ELR (cell line): Measurements from ENCODE around the gene ASIC2.

Experiments
- DNase-seq: peaks from one replicate; pipeline ENCODE4 v3.0.0-alpha.2; 2015; ENCODE audit warnings: low read depth

Gene ASIC2

DNA sequence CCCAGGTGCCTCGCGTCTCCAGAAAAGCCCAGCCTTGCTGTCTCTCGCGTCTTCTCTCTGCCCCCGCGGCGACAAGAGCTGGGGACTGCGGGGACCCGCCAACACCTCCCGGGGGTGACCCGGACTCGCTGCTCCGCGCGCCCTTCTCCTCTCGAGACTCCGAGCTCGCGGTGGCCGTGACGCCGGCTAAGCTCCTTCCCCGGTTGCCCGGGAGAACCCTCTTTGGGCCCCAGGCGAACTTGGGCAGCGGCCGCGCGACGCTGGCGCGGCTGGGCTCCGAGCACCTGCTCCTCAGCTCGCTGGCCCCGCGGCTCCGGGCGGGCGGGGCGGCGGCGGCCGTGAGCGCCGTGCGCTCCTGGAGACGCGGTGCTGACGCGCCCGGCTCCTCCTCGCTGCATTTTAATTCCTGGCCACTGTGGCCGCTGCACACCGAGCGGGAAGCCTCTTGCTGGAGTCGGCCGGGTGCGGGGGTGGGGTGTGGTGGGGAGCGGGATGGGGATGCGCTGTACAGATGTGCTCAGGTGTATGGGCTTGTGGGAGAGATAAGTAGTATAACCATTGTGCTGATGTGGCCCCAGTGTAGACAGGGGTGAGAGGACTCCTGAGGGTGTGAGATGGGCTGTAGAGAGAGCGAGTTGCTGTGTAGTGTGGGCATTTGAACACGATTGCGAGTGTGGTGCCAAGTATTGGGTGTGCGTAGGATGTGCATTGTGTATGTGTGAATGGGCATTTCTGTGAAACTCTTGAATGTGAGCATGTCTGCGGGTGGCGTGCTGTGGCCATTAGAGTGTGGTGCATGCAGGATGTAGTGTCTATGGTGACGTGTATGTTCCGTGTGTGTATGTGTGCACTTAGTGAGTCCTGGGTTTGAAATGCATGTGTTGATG, at the start of gene ASIC2:
TSS of gene ASIC2 (minus strand) at position 315 of the 887 bp plus-strand sequence.
- DNase-seq, result no peak

DNA sequence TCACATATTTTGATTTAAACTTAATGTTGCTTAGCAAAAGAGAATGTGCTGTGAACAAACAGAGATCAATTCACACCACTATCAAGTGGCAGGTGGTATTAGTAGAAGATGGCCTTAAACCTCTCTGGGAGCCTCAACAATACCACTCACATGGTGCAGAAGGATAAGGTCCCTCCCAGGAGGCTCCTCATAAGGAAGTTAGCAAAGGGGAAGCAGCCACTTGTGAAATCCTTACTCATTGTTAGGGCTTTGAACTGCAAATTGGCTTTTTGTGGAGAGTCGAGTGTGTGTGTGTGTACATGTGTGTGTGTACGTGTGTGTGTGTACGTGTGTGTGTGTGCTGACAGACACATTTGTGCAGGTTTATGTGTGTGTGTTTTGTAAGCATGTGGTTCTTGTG, 48.9 kb upstream of the ASIC2 start:
- DNase-seq, result no peak

DNA sequence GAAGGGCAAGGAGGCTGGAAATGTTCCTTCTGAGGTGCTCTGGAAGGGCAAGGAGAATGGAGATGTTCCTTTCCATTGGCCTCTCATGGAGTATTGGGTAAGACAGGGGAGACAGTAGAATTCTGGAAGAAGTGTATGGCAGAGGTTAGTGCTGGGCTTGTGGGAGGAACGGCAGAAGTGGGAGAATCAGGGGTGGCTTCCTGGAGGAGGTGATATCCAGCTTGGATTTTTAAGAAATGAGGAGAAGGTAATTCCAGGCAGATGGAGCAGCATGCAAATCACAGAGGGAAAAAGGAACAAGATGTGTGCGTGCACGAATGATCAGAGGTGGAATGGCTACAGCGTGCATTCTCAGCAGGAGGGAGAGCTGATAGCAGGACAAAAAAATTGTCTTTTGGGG, 45.1 kb upstream of the ASIC2 start:
- no peak for DNase-seq

DNA sequence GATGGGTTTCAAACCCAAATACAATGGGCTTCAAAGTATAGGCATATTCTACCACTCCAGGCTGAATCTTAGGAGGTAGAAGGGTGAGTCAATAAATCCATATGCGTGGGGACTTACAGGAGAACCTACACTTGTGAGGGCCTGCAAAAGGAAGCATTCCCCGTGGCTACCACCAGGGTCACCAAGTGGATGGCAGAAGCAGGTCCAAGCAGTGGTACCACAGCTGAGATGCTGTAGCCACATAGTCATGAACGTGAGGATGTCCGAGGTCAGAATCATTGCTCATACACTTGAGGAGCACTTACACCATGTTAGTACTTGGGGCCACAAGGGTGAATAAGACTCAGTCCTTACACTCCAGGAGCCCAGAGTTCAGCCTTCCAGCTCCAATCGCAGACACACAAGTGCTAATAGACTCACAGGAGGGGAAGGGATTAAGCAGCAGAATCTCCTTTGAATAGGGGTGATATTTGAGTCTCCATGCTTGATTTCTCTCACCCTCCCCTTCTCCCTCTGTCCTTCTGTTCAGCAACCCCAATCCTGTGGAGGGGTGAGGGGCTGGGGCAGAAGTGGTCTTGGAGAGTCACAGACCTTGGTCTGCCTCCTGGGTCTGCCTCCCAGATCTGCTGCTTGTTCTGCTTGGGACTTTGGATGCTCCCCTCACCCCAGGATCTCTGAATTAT, 42.5 kb upstream of the ASIC2 start:
- DNase-seq, result no peak

DNA sequence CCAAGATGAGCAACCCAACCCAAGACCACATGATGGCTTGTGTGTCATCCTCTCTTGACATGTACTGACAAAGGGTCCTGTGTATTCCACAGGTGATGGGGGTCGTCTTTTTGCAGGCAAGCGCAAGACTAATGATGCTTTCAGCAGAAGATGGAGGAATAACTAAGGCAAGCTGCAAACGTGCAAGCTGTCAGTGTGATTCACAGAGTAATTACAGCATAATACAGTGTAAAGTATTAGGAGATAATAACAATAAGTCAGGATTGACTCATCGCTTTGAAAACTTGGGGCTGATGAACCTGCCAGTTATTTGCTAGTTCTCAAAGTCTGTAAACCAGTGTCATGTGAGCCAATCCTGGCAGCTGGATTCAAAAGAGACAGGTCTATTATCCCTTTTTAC, 41.6 kb upstream of the ASIC2 start:
- no peak for DNase-seq

DNA sequence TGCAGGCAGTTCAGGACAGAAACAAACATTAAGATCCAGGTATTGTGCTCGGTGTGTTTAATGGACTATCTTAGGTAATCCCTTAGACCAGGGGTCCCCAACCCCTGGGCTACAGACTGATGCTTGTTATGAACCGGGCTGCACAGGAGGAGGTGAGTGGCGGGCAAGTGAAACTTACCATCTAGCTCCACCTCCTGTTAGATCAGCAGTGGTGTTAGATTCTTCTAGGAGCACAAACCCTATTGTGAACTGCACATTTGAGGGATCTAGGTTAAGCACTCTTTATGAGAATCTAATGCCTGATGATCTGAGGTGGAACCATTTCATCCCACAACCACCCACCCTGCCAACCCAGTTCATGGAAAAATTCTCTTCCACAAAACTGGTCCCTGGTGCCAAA, 37.8 kb upstream of the ASIC2 start:
- DNase-seq, result no peak

DNA sequence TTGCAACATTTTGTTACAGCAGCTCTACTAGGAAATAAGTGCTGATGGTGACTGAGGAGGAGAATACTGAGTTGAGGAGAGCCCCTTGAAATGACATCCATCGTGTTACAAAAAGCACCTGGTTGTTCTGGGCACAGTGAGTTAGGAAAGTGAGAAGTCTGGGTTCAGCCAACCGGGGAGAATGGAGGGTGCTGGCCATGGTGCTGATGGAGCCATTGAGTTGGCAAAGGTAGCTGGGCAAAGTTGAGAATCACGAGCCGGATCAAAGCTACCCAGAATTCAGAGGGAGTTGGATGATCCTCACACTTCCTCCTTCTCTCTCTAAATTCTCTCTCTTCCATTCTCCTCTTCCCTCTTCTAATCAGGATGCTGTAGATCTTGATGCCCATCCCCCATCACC, 35.0 kb upstream of the ASIC2 start:
- no peak for DNase-seq

DNA sequence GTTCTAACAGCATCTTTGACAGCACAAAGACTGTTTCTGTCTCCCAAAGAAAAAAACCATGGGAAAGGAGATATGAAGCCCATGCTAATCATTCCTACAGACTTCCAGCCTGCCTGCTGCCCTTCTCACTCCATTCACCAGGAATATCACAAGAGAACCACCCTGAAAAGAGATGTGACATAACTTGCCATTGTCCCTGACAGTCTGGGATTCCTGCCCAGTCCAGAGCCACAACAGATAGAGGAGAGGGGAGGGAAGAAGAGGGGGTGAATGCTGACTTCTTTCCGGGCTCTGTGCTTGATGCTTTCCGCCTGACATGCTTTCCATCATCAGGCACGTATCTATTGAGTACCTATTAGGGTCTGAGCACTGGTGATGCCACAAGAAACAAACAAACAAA, 31.6 kb upstream of the ASIC2 start:
- DNase-seq, result no peak

DNA sequence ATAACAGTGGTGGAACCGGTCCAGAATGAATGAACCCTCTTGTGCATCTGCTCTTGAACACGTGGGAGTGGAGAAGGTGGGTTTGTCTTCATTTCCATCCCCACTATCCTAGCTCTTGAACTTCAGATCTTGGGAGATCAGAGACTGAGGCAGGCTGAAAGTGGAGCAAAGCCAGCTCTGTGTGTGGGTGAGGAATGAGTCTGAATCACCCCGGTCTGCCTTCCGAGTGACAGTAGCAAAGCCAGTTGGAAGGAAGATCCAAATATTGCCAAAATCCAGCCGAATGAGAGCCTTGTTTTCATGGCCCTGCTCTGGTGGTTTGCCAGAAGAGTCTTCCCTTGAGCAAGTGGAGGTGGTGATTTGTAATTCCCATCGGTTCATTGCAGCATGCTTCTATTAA, 29.0 kb upstream of the ASIC2 start:
- no peak for DNase-seq

DNA sequence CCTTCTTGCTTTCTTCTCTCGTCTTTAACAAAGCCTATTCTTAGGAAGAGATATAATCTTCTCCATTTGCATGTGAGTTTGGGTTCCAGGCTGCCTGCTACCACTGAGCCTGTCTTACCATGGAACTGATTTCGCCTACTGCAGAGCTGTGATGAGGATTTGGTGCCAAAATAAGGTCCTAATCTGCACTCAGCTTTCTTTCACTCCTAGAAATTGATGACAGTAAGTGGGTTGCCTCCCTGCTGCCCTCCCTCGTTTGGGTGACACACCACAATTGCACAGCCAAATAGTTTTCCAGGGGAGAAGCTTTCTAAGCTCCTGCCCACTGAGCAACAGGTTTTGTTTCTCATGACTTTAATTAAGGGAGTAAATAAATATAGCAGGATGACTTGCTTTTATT, 25.1 kb upstream of the ASIC2 start:
- no peak for DNase-seq

DNA sequence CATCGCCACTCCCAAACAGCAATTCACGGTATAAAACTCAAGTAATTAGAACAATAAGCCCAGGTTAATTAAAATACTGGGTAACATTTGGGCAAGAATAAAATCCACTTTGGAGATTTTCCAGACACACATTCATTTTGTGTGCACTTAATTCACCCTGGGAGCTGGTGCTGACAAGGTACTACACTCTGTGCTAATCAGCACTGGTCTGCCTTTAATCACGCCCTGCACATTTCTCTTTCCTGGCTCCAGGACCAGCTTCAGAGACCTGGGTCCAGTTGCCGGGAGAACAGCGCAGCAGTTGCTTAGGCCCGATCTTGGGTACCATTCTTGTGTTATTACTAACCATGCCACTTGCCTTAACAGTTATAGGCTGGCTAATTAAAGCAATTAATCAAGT, 23.7 kb upstream of the ASIC2 start:
- DNase-seq, result no peak

DNA sequence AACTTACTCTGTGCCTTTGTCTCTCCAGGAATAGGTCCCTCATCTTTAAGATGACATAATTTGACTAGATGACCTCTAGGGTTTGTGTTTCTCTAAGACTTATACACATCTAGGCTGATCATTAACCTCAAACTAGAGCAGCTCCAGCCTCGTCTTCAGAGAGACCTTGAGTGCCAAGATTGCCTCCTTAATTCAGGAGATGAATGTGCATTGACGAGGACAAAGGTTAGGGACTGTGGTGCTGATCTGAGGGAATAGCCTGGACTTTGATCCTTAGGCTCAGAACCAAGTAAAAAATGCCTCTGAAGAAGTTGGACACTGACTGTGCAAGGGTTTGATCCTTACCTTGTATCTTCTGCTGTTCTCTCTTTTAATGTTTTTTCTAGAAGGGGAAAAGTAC, 17.2 kb upstream of the ASIC2 start:
- DNase-seq, result no peak

DNA sequence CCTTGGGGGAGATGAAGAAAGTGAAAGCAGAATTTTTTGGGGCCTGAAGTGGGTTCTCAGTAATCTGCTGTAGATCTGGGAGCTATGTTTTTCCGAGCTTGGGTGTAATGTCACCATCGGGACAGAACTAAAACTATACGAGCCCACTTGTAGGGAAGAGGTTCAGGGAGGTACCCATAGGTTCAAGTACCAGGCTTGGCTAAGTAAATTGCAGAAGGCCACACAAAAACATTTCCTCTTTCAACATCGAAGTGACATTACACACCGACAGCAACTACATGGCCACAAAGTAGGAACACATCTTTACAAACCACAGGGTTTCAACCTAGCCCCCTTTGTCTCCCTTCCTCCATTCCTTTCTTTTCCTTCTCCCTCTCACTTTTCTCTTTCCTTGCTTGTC, 10.2 kb upstream of the ASIC2 start:
- DNase-seq, result no peak

DNA sequence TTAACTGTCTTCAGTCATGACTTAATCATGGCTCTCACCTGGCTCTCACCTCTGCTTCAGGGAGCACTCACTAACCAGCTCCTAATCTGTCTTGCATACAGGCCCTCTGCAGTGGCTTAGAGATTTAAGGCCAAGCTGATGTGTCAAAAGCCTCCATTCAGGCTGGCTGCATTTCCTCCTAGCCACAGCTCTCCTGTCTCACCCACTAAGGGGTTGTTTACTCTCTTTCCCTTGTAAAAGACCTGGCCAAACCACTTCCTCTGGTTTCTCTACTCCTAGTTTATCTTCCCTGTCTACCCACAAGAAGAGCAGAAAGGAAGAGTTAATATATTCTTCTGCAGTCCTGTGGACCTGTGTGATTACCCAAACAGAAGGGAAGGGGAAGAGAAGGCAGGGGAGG, 9.3 kb upstream of the ASIC2 start:
- DNase-seq, result no peak

DNA sequence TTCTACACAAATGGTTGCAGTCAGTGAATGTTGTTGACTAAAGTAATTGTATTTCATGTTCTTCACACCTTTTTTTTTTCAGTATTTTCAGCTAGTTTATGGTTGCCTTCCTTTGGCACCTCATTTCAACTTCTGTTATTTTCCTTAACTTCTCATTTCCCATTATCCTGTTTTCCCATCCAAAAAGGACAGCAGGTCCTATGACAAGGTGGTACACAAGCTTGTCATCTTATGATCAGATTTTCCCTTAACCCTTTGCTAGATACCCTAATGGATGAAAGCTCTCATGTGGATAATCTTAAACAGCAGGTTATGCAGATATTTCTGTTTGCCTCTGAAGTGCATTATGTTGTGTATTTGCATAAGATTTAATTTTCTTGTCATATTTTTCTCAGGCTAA, 7.1 kb upstream of the ASIC2 start:
- DNase-seq, result no peak

DNA sequence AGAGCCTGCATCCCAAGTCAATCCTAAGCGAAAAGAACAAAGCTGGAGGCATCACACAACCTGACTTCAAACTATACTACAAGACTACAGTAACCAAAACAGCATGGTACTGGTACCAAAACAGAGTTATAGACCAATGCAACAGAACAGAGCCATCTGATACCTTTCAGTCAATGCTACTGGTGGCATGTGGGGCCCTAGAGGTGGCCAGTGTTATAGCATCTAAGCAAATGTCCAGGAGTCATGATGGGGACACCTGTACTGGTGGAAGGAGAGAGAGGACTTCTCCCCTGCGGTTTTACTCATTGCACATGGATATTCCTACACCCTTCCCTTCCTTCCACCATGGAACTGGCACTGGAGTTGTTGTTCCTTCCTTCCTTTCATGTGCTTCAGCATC, 6.0 kb upstream of the ASIC2 start:
- DNase-seq, result no peak

DNA sequence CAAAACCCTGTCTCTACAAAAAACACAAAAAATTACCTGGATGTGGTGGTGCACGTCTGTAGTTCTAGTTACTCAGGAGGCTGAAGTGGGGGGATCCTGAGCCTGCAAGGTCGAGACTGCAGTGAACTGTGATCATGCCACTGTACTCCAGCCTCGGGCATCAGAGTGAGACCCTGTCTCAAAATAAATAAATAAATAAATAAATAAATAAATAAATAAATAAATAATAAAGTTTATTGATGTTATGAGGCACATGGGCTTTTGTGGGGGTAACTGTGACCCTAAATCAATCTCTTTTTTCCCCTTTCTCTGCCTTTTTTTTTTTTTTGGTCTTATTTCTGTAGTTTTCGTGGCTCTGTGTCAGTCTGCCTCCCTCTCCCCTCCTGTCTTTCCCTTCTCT, 4.5 kb upstream of the ASIC2 start:
- no peak for DNase-seq

DNA sequence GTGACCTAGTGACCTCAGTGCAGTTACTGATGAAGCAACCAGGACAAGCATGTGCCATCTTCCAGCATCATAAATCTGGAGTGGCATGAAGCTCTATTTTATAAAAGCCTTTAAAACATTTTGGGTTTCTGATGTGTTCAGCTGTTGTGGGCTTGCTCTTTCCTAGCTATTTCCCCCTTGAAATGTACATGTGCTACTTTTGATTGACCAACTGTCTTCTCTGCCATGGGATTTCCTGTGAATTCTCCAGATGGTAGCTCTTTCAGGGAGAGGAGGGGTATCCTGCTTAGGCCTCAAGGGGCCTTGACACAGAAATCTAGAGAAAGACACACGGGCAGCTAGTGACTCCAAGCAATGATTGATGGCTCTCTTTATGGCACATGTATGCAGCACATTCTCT, 1.9 kb upstream of the ASIC2 start:
- DNase-seq, result no peak

DNA sequence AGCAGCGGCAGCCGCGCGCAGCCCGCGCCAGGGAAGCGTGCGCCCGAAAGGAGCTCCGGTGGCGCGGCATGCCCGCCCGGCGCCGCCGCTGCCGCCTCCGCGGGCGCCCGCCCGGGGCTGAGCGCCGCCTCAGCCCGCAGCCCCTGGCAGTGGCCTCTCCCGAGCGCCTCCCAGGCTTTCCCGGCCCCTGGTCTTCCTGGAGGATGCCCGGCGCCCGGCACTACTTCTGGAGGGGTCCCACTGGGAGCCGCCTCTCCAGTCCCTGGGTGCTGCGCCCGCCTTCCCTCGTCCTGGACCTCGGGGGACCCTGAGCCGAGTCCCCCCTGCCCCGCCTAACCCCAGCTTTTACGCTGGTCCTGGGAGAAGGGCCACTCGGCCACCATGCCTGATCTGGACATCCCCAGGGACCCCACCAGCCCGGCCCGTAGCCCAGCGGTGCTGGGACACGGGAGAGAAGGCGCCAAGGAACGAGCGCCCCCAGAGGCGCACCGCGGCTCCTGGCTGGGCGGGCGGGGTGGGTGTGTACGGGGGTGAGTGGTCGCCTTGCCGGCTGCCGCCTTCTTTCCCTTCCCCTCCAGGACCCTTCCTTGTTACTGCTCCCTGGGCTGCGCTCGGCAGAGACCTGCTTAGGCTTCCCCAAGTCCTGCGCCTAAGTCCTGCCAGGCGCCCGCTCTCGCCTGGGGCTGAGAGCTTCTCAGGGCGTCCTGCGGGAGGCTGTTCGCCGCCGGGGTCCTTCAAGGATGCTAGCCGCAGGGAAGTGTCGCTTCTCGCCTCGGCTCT, 704 bp downstream of the ASIC2 start:
- no peak for DNase-seq

DNA sequence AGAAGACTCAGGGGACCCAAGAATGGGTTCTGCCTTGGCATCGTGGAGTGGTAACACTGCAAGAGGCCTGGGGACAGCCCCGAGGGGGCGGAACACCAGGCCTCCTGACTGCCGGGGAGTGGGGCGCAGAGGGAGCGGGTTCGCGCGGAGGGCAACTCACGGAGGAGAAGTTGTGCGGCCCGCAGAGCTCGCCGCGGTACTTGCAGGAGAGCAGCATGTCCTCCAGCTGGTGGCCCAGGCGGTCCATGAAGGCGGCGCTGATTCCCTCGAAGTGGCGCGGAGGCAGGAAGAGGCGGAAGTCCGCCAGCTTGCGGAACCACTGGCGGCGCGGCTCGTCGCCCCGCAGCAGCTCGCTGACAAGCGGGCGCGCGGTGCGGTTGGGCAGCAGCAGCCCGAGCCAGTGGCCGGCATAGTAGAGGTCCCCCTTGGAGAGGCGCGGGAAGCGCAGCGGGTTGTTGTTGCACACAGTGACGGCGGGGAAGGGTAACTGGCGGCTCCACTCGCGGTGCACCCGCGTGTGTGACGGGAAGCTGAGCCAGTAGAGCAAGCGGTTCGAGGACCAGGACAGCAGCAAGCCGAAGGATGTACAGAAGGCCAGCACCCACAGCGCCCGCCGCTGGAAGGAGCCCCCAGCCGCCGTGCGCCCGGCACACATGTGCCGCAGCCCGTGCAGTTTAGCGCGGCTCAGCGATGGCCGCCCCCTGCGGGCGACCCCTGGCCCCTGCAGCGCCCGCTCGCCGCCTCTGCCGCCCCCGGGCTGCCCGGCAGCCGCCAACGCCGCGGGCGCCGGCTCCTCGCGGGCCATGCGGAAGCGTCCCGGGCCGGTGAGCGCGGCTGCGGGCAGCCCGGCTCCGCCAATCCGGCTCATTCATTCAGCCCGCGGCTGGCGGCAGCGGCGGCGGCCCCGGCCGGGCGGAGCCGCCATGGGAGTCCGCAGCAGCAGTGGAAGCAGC, 1.6 kb downstream of the ASIC2 start:
- no peak for DNase-seq

DNA sequence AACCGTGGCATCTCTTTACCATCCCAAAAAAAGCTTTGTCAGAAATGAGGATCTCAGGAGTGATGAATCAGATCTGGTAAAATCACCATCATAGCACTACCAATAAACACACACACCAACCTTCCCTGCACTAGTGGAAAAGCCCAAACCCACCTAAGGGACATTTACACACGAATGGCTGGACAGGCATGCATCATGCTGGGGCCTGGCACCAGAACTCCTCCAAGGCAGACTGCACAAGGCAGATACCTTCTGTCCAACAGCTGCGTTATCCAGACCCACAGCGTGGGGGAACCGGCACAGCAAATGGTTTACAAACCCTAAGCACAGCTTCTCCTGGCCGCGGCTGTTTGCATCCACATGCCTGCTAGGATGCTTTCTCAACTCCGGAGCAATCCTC, 2.8 kb downstream of the ASIC2 start:
- DNase-seq, result no peak

DNA sequence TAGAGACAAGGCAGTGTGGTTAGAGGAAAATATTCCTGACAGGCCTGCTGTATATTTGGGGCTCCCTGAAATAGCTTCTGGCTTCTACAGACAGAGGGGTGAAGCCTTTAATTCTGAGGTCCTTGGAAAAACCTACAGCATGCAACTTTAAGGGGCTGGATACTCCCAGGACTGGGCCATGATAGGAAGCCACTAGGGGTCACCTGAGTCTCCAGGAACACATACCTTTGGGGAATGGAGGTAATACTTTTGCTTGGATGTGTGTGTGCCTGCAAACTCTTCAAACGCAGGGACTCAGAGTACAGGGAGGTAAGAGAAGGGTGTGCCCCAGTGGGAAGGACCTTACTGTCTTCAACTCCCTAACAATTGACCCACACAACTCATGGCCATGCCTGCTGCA, 4.1 kb downstream of the ASIC2 start:
- DNase-seq, result no peak
